HepG2 (cell line): Measurements from ENCODE around the gene SMG5. TPM values are rescaled to one million over a fixed set of nuclear protein-coding genes. Genes with fewer than 3 reads are reported as not detected.

ENCODE experiments used
- ATAC-seq: fragments of 200-7000 bp; cut with Tn5 transposase; 3 replicates; pipeline ENCODE4 v1.9.1; 2020; ENCODE audit warnings: mild to moderate bottlenecking, moderate library complexity
- BruUV-seq: library from RNA; stranded (reverse); fragments of 400-500 nt; replicated peaks from 2 replicates; lab custom pipeline; 2021; lab: Mats Ljungman, UMichigan
- CTCF ChIA-PET: fragments of 300-600 bp; formaldehyde crosslinking; extraction: SDS; loops from one replicate; lab custom pipeline; 2021; ENCODE audit warnings: low total read pairs, inconsistent platforms, low intra/inter-chr PET ratio; lab: Yijun Ruan, JAX
- POLR2A ChIA-PET: fragments of 350-600 bp; sonication (Branson Sonifier 250); formaldehyde crosslinking; loops from one replicate; lab custom pipeline; 2020; ENCODE audit warnings: antibody characterized with exemption, inconsistent platforms; lab: Yijun Ruan, JAX
- DNase-seq: peaks from one replicate; pipeline ENCODE4 v3.0.0-alpha.2; 2015; ENCODE audit warnings: low spot score
- FAIRE-seq: peaks from 3 replicates; lab custom pipeline; 2011; peaks lifted over from hg19 to GRCh38; lab: Jason Lieb, UNC
- H2AFZ ChIP-seq: one replicate; pipeline ENCODE4 v1.6.1; 2011; ENCODE audit warnings: low read length, inconsistent platforms
- H3K27ac ChIP-seq: fragments of 300-600 bp; 3 replicates; pipeline ENCODE4 v1.8.0; 2011; ENCODE audit warnings: mixed run types, mild to moderate bottlenecking, mixed read lengths, low read length, inconsistent platforms; ENCODE audit not compliant: insufficient read depth; ENCODE audit errors: extremely low read length
- H3K27me3 ChIP-seq, 2 experiments: fragments of 200-600 bp in 1 of 2; 2 replicates in 1 of 2; 3 replicates in 1 of 2; pipeline versions ENCODE4 v1.6.0 to v1.8.0; 2011; ENCODE audit warnings: low read length in 2 of 2, mild to moderate bottlenecking in 2 of 2, moderate library complexity in 2 of 2, inconsistent platforms in 1 of 2; ENCODE audit not compliant: insufficient read depth in 2 of 2, control insufficient read depth in 1 of 2
- H3K36me3 ChIP-seq, 2 experiments: fragments of 200-600 bp in 1 of 2; replicated peaks in 1 of 2; 2 replicates in 1 of 2; 3 replicates in 1 of 2; pipeline versions ENCODE4 v1.5.1 to v1.8.0; 2011; ENCODE audit warnings: low read length in 2 of 2, inconsistent platforms in 1 of 2; ENCODE audit not compliant: insufficient read depth in 2 of 2, control insufficient read depth in 1 of 2
- H3K4me1 ChIP-seq: 2 replicates; pipeline ENCODE4 v1.5.1; 2012; ENCODE audit warnings: low read length, inconsistent platforms; ENCODE audit not compliant: insufficient read depth
- H3K4me2 ChIP-seq: 2 replicates; pipeline ENCODE4 v1.6.0; 2011; ENCODE audit warnings: low read depth, low read length, inconsistent platforms
- H3K4me3 ChIP-seq, 3 experiments: fragments of 200-600 bp in 1 of 3; sonication (generic), shearing (Covaris generic) in 1 of 3; replicated peaks in 1 of 3; 2 replicates each; pipeline ENCODE4 v1.5.1; 2011 to 2016; ENCODE audit warnings: low read length in 3 of 3, inconsistent platforms in 2 of 3, low read depth in 2 of 3, mild to moderate bottlenecking in 2 of 3, control low read depth in 1 of 3, mixed read lengths in 1 of 3; ENCODE audit not compliant: insufficient read depth in 1 of 3
- H3K79me2 ChIP-seq: one replicate; pipeline ENCODE4 v1.6.1; 2011; ENCODE audit warnings: low read length, inconsistent platforms; ENCODE audit not compliant: insufficient read depth
- H3K9ac ChIP-seq: 2 replicates; pipeline ENCODE4 v1.6.0; 2011; ENCODE audit warnings: mild to moderate bottlenecking, low read depth, low read length, inconsistent platforms; ENCODE audit not compliant: insufficient read depth
- H3K9me3 ChIP-seq: 2 replicates; pipeline ENCODE4 v1.5.1; 2012; ENCODE audit warnings: mild to moderate bottlenecking, low read length
- H4K20me1 ChIP-seq: 2 replicates; pipeline ENCODE4 v1.6.0; 2011; ENCODE audit warnings: inconsistent platforms, mild to moderate bottlenecking, low read length, moderate library complexity; ENCODE audit not compliant: insufficient read depth
- AGO2 ChIP-seq: fragments of 200-400 bp; formaldehyde crosslinking; optimal IDR thresholded peaks from 2 replicates; pipeline ENCODE3; 2017; ENCODE audit warnings: mild to moderate bottlenecking, low read depth, low read length, moderate library complexity
- AHDC1 ChIP-seq: sonication (generic); formaldehyde crosslinking; IDR thresholded peaks from 2 replicates; pipeline ENCODE4 v1.5.1; 2020; ENCODE audit warnings: mild to moderate bottlenecking, missing genetic modification reagents, borderline replicate concordance
- ATM ChIP-seq: fragments of 450-650 bp; IDR thresholded peaks from 2 replicates; pipeline ENCODE4 v1.7.1; 2017; ENCODE audit warnings: mild to moderate bottlenecking, borderline replicate concordance
- HOXD1 ChIP-seq: sonication (generic); formaldehyde crosslinking; IDR thresholded peaks from 2 replicates; pipeline ENCODE4 v1.5.0; 2020; ENCODE audit warnings: missing genetic modification reagents
- RFX1 ChIP-seq: fragments of 450-650 bp; IDR thresholded peaks from 2 replicates; pipeline ENCODE4 v1.6.1; 2017
- STAT6 ChIP-seq: sonication (generic); formaldehyde crosslinking; IDR thresholded peaks from 2 replicates; pipeline ENCODE4 v1.4.0; 2020; ENCODE audit warnings: missing genetic modification reagents, mild to moderate bottlenecking, borderline replicate concordance
- THAP8 ChIP-seq: sonication (generic); formaldehyde crosslinking; IDR thresholded peaks from 2 replicates; pipeline ENCODE4 v1.5.1; 2020; ENCODE audit warnings: missing genetic modification reagents, mild to moderate bottlenecking, borderline replicate concordance
- WGBS: methylation state at CpG from one replicate; pipeline ENCODE4 v1.1.6; 2017; ENCODE audit warnings: low lambda C conversion rate; 5-methylcytosine and 5-hydroxymethylcytosine counted together
- in situ Hi-C: cut with HindIII; loops from 2 replicates; pipeline ENCODE4 v1.10.0; 2017; ENCODE audit warnings: low pct_unique_long_range_greater_than_20kb; ENCODE audit not compliant: extremely low pct_ligation_motif_present
- intact Hi-C: fragments of 100-400 bp; cut with micrococcal nuclease; formaldehyde crosslinking; loops from one replicate; pipeline ENCODE4 v1.10.0; 2022; ENCODE audit not compliant: unreplicated experiment
- polyA plus RNA-seq, 8 experiments: library from polyadenylated mRNA; depleted of rRNA in 3 of 8; stranded (reverse) in 7 of 8; unstranded in 1 of 8; fragments of >200 nt; fragmentation: Illumina TruSeq in 4 of 8; extraction: Trizol in 4 of 8; gene quantifications; 2 replicates each; pipeline versions ENCODE4 v1.2.1 to v1.2.3, GENCODE V29; 2011 to 2016; ENCODE audit warnings: low read depth in 4 of 8, missing spikeins in 1 of 8, mixed read lengths in 1 of 8; ENCODE audit not compliant: insufficient read depth in 1 of 8
- total RNA-seq, 5 experiments: library from RNA; depleted of rRNA; stranded (reverse); fragments of >200 nt; fragmentation: Illumina TruSeq; extraction: Trizol; gene quantifications; 2 replicates each; pipeline ENCODE4 v1.2.3, GENCODE V29; 2016; ENCODE audit warnings: low read depth in 1 of 5

SMG5 gene
- total and polyA plus RNA-seq, 2 of the 13 experiments (the other 11 are each of a cell fraction or from before 2014, with no cell fraction given): 50.5 to 84.0 TPM

GRCh38 chr1:156236164-156236563 lies 46.5 kb downstream of the SMG5 start:
- TF ChIP-seq AGO2: peak; percentile 69
- no peak for TF ChIP-seq RFX1
- Histone ChIP-seq H3K79me2 (no peaks in the 10 kb centered on the region), H3K4me2 (no peak overlapping the region), H3K9me3 (no peaks in the 10 kb centered on the region), H3K4me3 (no peak overlapping the region), H3K27ac (no peak overlapping the region), H3K36me3 (peaks cover 21 to 53% of the 10 kb centered on the region in 2 experiments), H2AFZ (no peak overlapping the region), H3K4me1 (no peaks in the 10 kb centered on the region), H3K9ac (no peak overlapping the region), H4K20me1 (no peaks in the 10 kb centered on the region), H3K27me3 (no peaks in the 10 kb centered on the region)
- DNase-seq: no peak
- CTCF ChIA-PET: no interaction called here
- no peak for ATAC-seq
- no TSS peak for BruUV-seq
- POLR2A ChIA-PET: interaction anchor here (1.0 kb wide), 1 partner anchor 11 kb away, joined by 3 read pairs; no protein-coding TSS in a partner anchor
- intact Hi-C loops (no loop called here), in situ Hi-C loops (no loop called here)
- FAIRE-seq: no peak
- WGBS: 96% methylated on average over 4 of the region's 12 CpGs

- intact Hi-C loops: no loop called here
- DNase-seq: no peak
- Histone ChIP-seq H3K36me3 (peaks cover 16 to 56% of the 10 kb centered on the region in 2 experiments), H3K4me3 (no peak overlapping the region), H3K27me3 (no peaks in the 10 kb centered on the region), H3K4me2 (no peak overlapping the region), H3K9me3 (no peaks in the 10 kb centered on the region), H4K20me1 (no peaks in the 10 kb centered on the region), H3K4me1 (no peaks in the 10 kb centered on the region), H2AFZ (no peak overlapping the region), H3K9ac (no peak overlapping the region), H3K27ac (no peak overlapping the region), H3K79me2 (no peaks in the 10 kb centered on the region)
- ATAC-seq: no peak
- no TSS peak for BruUV-seq
- TF ChIP-seq AHDC1 (CRISPR knock-in tag): no peak
- TF ChIP-seq ATM: no peak
- no peak for TF ChIP-seq STAT6
- no peak for TF ChIP-seq THAP8 (CRISPR knock-in tag)
- TF ChIP-seq HOXD1 (CRISPR knock-in tag): no peak
- in situ Hi-C loops: no loop called here
- FAIRE-seq: no peak
- ChIA-PET POLR2A (interaction anchor here (0.7 to 1.0 kb wide), 2 partner anchors 13 to 14 kb away, joined by 3 to 5 read pairs; partner anchors contain the start of gene PAQR6), CTCF (no interaction called here)
- 93% methylated on average over 5 of the region's 5 CpGs for WGBS
Observed at GRCh38 chr1:156233426-156234127, 49.0 kb downstream of the SMG5 start.
